ENCODE results near the gene CDCA3. TPM values are rescaled to one million over a fixed set of nuclear protein-coding genes. Genes with fewer than 3 reads are reported as not detected.

CDCA3 gene
- total RNA-seq, 1 donor from 2014 or later = 0.71 TPM

GRCh38 chr12:6860116-6860515 is 9.0 kb upstream of the CDCA3 start:
- DNase-seq (ENCODE audit: low spot score) = no peak
- ATAC-seq = no peak
- intact Hi-C loops (cut with DNase I) = no loop called here

DNA sequence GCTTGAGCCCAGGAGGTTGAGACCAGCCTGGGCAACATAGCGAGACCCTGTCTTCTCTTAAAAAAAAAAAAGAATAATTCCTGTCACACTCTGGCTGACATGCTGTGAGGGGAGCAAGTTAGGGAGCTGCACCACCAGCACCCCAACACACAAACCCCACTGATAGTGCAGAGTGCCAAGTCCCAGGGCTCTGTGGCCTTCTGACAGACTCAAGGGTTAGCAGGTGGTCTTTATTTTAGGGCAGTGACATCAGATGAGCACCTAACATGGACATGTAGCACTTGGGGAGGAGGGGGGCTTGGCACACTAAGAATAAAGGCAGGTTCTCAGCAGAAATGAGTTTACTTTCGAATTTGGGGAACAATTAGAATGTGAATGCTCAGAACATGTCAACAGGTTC is 7.7 kb upstream of the CDCA3 start:
- intact Hi-C loops (cut with DNase I) = loop anchor here (1.0 kb wide), 1 partner anchor 41 kb away; no protein-coding TSS in a partner anchor
- no peak for DNase-seq (ENCODE audit: low spot score)
- ATAC-seq = no peak

GRCh38 chr12:6855322-6855721 is 4.2 kb upstream of the CDCA3 start:
- no peak for DNase-seq (ENCODE audit: low spot score)
- no peak for ATAC-seq
- intact Hi-C loops (cut with DNase I) = no loop called here

DNA sequence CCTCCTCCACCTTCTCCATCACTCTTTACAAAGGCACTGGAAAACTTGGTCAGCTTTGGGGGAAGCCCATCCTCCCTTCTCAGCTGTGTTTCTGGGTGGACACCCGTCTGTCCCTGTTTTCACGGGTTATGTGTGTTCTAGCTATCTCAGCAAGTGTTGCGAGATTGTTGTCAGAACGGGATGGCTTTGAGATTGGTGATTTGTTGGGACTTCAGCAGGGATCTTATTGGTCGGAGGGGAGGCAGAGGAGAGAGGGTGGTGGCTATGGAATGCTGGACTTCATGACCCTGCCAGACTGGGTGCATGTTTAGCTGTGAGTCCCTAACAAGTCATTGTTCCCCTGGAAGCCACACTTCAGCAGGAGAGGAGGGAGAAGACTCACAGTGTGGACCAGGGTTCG is 3.0 kb upstream of the CDCA3 start:
- no peak for DNase-seq (ENCODE audit: low spot score)
- no peak for ATAC-seq
- intact Hi-C loops (cut with DNase I) = no loop called here

GRCh38 chr12:6853626-6854025 is 2.5 kb upstream of the CDCA3 start:
- no peak for ATAC-seq
- intact Hi-C loops (cut with DNase I) = no loop called here

DNA sequence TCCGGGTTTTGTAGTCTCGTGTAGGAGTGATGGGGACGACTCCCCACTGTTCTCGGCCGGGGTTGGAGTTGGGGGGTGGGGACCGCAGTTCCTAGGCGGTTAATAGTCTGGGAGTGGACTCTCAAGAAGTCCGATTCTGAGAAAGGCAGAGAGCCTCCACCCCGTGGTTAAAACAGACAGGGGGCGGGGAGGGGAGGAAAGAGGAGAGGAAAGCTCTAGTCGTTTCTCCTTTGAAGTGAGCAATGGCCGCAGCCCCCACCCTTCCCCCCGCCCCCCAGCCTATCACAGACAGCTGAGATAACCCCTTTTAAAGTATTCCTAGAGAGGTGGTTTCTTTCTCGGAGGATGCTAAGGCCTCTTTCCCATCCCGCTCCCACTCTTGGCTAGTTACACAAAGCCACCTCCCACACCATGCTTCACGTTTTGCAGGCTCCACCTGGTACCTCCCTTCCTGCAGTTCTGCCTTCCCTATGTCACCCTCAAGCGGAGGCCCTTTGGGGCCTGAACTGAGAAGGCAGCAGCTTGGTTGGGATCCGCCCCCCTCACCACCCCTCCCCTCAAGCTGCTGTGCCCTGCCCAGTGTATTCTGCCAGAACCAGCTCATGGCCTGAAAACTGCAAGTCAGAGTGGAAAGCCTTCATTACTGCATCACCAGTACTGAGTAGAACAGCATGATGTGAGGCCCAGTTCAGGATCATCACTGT is 1.7 kb upstream of the CDCA3 start:
- intact Hi-C loops (cut with DNase I) = no loop called here
- ATAC-seq = no peak
- no peak for DNase-seq (ENCODE audit: low spot score)

More at GRCh38 chr12:6853626-6854025, 2.5 kb upstream of the CDCA3 start:
- no peak for DNase-seq (ENCODE audit: low spot score)

DNA sequence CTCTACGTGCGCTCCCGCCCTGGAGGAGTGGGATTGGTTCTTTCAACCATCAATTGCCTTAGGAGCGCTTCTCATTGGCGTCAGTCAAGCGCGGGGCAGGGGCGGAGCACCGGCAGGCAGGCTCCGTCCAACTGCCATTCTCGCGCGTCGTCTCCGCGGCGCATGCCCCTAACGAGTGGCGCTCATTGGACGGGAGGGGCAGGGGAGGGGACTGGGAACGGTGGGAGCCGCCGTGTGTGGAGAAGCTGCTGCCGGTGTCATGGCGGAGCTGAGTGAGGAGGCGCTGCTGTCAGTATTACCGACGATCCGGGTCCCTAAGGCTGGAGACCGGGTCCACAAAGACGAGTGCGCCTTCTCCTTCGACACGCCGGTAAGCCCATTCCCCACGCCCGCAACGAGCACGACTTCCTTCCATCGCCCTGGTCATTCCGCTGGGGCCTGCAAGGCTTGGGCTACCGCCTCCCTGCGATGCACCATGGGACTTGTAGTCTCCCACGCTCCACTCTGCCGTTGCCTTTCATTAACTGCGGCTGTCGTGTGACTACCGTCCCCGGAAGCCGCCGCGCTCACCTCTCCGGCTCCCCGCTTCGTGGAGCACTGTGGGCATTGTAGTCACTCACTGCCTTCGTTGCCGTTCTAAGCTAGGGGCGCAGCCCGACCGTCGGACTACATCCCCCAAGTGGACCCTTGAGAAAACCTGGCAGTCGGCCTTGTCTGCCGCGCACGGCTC is 1.0 kb upstream of the CDCA3 start, which contains the start of gene USP5:
Gene USP5, plus strand, starts transcription at position 230 of the 730 bp plus-strand sequence. Its CDS starts 30 bp downstream, at position 260.
- DNase-seq (ENCODE audit: low spot score) (peak; percentile 99), ATAC-seq (peak; percentile 95)
- intact Hi-C loops (cut with DNase I) = no loop called here

- ATAC-seq (no peak), DNase-seq (ENCODE audit: low spot score) (peak; percentile 77)
- intact Hi-C loops (cut with DNase I) = no loop called here
These were observed 312 bp downstream of the CDCA3 start for GRCh38 chr12:6850796-6851152.

DNA sequence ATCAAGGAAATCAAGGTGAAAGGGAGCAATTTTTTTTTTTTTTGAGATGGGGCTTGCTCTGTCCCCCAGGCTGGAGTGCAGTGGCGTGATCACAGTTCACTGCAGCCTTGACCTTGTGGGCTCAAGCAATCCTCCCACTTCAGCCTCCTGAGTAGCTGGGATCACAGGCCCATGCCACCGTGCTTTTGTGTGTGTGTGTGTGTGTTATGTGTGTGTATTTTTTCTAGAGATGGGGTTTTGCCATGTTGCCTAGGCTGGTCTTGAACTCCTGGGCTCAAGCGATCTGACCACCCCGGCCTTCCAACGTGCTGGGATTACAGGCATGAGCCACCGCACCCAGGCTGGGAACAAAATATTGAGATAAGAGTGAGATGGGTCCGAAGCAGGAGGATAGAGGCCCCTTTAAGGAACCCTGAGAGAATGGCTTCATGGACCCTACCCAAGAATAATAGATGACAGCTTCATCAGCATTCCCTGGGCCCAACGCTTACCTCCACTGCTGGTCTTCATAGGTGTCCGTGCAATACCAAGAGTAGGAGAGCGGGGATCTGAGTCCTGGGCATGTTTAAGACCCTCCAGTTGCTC is 1.0 kb downstream of the CDCA3 start:
- intact Hi-C loops (cut with DNase I) = no loop called here
- DNase-seq (ENCODE audit: low spot score) (no peak), ATAC-seq (no peak)

DNA sequence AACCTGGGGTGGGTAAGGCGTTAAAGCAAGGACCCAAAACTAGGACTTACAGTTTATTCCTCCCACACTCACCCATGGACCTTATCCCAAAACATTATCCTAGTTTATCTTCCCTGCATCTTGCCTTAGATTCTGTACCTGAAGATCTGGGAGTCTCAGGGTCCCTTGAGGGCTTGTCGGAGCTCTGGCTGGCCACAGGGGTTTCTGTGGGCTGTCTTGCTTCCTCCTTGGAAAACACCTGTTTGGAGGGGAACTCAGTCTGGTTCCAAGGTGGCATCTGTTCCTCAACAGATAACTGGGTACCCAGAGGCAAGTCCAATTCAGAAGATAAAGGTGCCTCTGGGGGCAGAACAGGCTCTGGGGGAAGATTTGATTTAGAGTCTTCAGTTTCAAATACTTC is 1.7 kb downstream of the CDCA3 start:
- intact Hi-C loops (cut with DNase I) = no loop called here
- DNase-seq (ENCODE audit: low spot score) (no peak), ATAC-seq (no peak)

DNA sequence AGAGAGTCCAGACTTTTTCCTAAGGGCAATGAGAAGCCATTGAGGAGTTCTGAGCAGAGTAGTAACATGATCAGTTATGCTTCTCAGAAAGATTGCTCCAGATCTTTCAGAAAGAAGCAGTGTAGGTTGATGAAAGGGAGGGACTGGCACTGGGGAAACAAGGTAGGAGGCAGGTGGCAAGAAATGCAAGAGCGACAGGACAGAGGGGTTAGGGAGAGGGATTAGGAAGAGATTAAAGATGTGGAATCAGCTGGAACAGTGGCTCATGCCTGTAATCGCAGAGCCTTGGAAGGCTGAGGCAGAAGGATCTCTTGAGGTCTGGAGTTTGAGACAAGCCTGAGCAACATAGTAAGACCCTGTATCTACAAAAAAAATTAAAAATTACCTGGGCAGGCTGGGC is 3.4 kb downstream of the CDCA3 start:
- DNase-seq (ENCODE audit: low spot score) (no peak), ATAC-seq (no peak)
- intact Hi-C loops (cut with DNase I) = no loop called here

DNA sequence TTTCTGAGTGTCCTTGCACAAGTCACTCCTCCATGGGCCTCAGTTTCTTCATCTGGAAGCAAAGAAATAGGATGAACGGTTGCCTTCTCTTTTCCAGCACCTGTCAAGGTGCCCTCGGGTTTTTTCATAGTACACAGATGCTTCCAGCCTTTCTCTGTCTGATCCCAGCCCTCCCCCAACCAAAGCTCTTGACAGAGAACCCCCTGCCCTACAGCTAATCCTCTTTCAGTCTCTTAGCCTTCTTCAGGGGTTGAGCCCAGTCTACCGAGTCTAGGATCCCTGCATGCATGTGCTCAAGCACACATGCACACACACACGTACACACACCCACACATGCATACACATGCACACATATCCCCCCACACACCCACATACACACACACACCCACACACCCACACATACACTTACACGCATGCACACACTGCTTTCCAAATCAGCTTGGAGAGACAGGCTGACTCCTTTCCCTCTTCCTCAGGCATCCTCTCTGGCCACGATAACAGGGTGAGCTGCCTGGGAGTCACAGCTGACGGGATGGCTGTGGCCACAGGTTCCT is 4.7 kb downstream of the CDCA3 start:
- DNase-seq (ENCODE audit: low spot score) = no peak
- no peak for ATAC-seq
- intact Hi-C loops (cut with DNase I) = no loop called here

GRCh38 chr12:6845395-6845794 is 5.7 kb downstream of the CDCA3 start:
- no peak for ATAC-seq
- intact Hi-C loops (cut with DNase I) = no loop called here
- no peak for DNase-seq (ENCODE audit: low spot score)

DNA sequence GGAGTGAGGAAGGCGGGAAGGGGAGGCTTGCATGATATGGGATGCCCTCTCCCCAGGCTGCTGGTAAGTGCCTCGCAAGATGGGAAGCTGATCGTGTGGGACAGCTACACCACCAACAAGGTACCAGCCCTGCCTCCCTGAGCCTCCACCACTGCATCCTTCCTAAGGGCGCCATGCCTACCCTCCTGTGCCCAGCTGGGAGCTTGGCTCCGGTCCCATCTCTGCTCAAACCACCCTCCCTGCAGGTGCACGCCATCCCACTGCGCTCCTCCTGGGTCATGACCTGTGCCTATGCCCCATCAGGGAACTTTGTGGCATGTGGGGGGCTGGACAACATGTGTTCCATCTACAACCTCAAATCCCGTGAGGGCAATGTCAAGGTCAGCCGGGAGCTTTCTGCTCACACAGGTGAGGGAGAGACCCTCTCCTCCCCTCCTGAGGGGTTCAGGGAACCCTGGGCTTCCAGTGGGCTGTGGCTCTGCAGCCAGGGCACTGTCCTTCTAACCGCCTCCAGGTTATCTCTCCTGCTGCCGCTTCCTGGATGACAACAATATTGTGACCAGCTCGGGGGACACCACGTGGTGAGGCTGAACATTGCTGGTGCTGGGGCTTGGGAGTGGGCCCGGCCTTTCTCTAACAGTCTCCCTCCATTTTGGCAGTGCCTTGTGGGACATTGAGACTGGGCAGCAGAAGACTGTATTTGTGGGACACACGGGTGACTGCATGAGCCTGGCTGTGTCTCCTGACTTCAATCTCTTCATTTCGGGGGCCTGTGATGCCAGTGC is 7.8 kb downstream of the CDCA3 start:
- no peak for ATAC-seq
- DNase-seq (ENCODE audit: low spot score) = no peak
- intact Hi-C loops (cut with DNase I) = no loop called here

GRCh38 chr12:6842075-6842474 is 9.0 kb downstream of the CDCA3 start:
- no peak for ATAC-seq
- no peak for DNase-seq (ENCODE audit: low spot score)
- intact Hi-C loops (cut with DNase I) = no loop called here

DNA sequence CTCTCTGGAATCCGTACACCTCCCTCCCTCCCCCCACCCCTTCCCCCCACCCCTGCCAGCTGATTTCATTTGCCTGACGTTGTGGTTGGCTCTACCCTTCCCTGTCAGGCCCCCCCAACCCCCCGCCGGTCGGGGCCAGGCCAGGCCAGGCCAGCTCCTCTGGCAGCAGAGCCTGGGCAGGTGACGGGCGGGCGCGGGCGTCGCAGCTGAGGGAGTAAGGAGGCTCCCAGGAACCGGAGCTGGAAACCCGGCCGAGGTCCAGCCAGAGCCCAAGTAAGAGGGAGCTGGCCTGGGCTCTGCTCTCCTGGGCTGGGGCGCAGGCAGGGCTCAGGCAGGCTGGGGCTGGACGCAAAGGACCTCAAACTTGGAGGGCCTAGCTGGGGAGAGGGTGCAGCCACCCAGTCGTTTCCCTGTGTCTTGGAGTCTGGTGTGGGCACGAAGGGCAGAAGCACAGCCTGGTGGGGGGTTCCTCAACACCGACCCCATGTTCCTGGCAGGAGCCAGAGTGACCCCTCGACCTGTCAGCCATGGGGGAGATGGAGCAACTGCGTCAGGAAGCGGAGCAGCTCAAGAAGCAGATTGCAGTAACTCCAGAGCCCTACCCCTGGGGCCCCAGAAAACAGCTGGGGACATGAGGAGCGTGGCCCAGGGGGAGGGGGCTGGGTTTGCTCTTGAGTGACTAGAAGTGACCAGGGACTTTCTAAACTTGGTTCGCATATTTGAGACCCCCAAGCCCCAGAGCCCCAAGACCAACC is 10.1 kb downstream of the CDCA3 start, which contains the start of gene GNB3:
Gene GNB3, plus strand, starts transcription at position 165 of the 755 bp plus-strand sequence. Its CDS starts 363 bp downstream, at position 528.
- DNase-seq (ENCODE audit: low spot score) = no peak
- intact Hi-C loops (cut with DNase I) = no loop called here
- no peak for ATAC-seq

DNA sequence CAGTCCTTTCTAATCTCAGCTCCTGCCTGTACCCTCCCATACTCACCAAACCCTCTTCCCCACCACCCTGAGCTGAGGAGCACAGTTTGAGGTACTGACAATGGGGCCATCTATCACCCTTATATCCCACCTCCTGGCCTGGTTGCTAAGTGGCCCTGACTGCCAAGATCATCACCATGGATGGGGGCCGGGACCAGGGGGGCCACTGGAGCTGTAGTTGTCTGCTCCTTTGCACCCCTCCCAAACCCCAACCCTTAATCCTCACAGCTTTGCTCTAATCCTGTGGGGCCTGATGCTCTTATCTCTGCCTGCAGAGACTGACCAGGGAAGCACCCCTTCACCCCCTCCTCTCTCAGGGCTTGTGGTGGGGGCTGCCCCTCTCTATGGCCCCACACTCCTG is 10.8 kb downstream of the CDCA3 start:
- intact Hi-C loops (cut with DNase I) = no loop called here
- ATAC-seq (no peak), DNase-seq (ENCODE audit: low spot score) (no peak)

- intact Hi-C loops (cut with DNase I) = no loop called here
- ATAC-seq = no peak
- no peak for DNase-seq (ENCODE audit: low spot score)
These were observed 11.4 kb downstream of the CDCA3 start for GRCh38 chr12:6839482-6840201.

Measured in sciatic nerve (tissue), 2 donors.